KMS-11 (cell line): ENCODE data around the gene MACROD2.

Source experiments
- H2AFZ ChIP-seq: fragments of 200-600 bp; sonication (generic); 2 replicates; pipeline ENCODE4 v1.6.1; 2016; ENCODE audit warnings: antibody characterized with exemption, mixed run types, low read depth
- H3K27ac ChIP-seq: fragments of 200-600 bp; sonication (generic); 2 replicates; pipeline ENCODE4 v1.6.1; 2016; ENCODE audit warnings: mild to moderate bottlenecking, mixed run types
- H3K27me3 ChIP-seq: fragments of 200-600 bp; sonication (generic); 2 replicates; pipeline ENCODE4 v1.6.1; 2017; ENCODE audit warnings: mild to moderate bottlenecking, low read depth, mixed run types, moderate library complexity; ENCODE audit not compliant: insufficient read depth
- H3K36me3 ChIP-seq: fragments of 200-600 bp; sonication (generic); 2 replicates; pipeline ENCODE4 v1.6.1; 2017; ENCODE audit warnings: mild to moderate bottlenecking, mixed run types; ENCODE audit not compliant: insufficient read depth
- H3K4me1 ChIP-seq: fragments of 200-600 bp; sonication (generic); 2 replicates; pipeline ENCODE4 v1.6.1; 2016; ENCODE audit warnings: mild to moderate bottlenecking, low read depth, mixed run types; ENCODE audit not compliant: poor library complexity, severe bottlenecking
- H3K4me2 ChIP-seq: fragments of 200-600 bp; sonication (generic); 2 replicates; pipeline ENCODE4 v1.7.0; 2016; ENCODE audit warnings: mild to moderate bottlenecking, mixed run types
- H3K4me3 ChIP-seq: fragments of 200-600 bp; sonication (generic); IDR thresholded peaks from 2 replicates; pipeline ENCODE4 v1.6.1; 2017; ENCODE audit warnings: low read depth, low read length, mixed read lengths; ENCODE audit not compliant: insufficient read depth
- H3K79me2 ChIP-seq: fragments of 200-600 bp; sonication (generic); 2 replicates; pipeline ENCODE4 v1.6.1; 2016; ENCODE audit warnings: low read depth, mixed run types; ENCODE audit not compliant: insufficient read depth
- H3K9ac ChIP-seq: fragments of 200-600 bp; sonication (generic); 2 replicates; pipeline ENCODE4 v1.6.1; 2016; ENCODE audit warnings: mild to moderate bottlenecking, mixed run types
- H4K20me1 ChIP-seq: fragments of 200-600 bp; sonication (generic); 2 replicates; pipeline ENCODE4 v1.6.1; 2016; ENCODE audit warnings: mild to moderate bottlenecking, mixed run types; ENCODE audit not compliant: insufficient read depth
- TF ChIP-seq, protein P1 (sequence below): fragments of 200-600 bp; sonication (generic); conservative IDR thresholded peaks from 2 replicates; pipeline ENCODE4 v1.6.1; 2017; ENCODE audit warnings: low read depth, mild to moderate bottlenecking, antibody characterized with exemption, low read length, moderate library complexity, mixed read lengths

Gene MACROD2

DNA sequence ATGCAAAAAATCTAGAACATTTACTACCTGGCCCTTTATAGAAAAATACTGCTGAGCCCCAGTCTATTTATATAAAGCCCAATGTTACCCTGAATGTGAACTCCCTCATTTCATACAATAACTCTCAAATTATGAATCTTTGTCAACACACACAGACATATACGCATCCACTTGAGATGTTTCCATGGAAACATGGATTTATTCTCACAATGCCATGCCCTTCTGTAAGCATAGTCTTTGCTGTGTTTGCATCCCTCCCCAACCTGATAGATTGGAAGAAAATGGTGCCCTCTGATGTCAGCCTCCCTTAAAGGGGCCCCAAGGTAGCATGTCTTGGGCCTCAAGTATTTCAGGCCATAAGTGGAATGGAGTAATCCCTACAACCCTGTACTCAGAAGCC is 2004.8 kb downstream of the MACROD2 start:
- no peak overlapping the region for H3K4me3 ChIP-seq
- peaks cover 22% of the 10 kb centered on the region for H3K4me1 ChIP-seq
- no peaks in the 10 kb centered on the region for H4K20me1 ChIP-seq
- H3K27me3 ChIP-seq = no peaks in the 10 kb centered on the region
- H2AFZ ChIP-seq = no peak overlapping the region
- no peaks in the 10 kb centered on the region for H3K36me3 ChIP-seq
- no peaks in the 10 kb centered on the region for H3K79me2 ChIP-seq
- no peak overlapping the region for H3K27ac ChIP-seq
- TF ChIP-seq, protein P1, sequence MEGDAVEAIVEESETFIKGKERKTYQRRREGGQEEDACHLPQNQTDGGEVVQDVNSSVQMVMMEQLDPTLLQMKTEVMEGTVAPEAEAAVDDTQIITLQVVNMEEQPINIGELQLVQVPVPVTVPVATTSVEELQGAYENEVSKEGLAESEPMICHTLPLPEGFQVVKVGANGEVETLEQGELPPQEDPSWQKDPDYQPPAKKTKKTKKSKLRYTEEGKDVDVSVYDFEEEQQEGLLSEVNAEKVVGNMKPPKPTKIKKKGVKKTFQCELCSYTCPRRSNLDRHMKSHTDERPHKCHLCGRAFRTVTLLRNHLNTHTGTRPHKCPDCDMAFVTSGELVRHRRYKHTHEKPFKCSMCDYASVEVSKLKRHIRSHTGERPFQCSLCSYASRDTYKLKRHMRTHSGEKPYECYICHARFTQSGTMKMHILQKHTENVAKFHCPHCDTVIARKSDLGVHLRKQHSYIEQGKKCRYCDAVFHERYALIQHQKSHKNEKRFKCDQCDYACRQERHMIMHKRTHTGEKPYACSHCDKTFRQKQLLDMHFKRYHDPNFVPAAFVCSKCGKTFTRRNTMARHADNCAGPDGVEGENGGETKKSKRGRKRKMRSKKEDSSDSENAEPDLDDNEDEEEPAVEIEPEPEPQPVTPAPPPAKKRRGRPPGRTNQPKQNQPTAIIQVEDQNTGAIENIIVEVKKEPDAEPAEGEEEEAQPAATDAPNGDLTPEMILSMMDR = no peak
- no peak overlapping the region for H3K4me2 ChIP-seq
- no peak overlapping the region for H3K9ac ChIP-seq

DNA sequence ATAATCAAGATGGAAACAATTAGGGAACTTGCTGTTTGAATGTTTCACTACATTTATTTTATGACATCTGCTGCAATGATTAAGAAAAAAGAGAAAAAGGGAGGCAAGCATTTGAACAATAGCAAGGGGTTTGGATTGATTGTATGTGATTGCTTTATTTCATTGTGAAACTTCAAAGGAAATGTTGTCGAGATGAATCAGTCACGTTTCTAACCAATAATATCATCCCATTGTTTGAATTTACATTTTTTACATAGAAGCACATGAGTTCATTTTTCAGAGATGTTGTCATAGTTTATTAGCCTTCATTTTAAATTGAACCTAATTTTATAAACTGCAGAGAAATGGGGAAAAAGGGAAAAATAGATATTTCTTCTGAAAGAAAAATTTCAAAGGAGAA is 2006.0 kb downstream of the MACROD2 start:
- TF ChIP-seq, protein P1 = no peak
- Histone ChIP-seq H2AFZ (no peak overlapping the region), H3K36me3 (no peaks in the 10 kb centered on the region), H3K27ac (no peak overlapping the region), H4K20me1 (no peaks in the 10 kb centered on the region), H3K79me2 (no peaks in the 10 kb centered on the region), H3K4me2 (no peak overlapping the region), H3K4me1 (peaks cover 34% of the 10 kb centered on the region), H3K27me3 (no peaks in the 10 kb centered on the region), H3K9ac (no peak overlapping the region), H3K4me3 (no peak overlapping the region)

DNA sequence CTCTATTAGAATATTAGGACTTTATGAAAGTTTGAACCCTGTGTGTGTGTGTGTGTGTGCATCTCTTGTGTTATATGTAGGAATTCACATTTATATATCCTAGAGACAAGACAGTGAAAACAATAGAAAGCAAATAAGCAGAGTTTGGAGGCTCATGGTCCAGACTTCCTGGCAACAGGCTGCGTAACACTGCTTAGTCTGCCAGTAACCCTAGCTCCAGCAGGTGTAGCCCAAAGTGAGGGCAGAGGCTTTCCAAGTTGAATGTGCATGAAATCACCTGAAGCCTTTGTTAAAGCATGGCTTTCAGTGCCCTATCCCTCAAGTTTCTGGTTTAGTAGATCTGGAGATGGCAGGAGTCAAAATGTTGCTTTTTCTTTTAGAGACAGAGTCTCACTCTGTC is 2008.0 kb downstream of the MACROD2 start:
- TF ChIP-seq, protein P1 = no peak
- H3K27ac ChIP-seq = no peak overlapping the region; the same call in 1 of the 2 replicates
- H3K4me3 ChIP-seq = no peak overlapping the region
- H2AFZ ChIP-seq = no peak overlapping the region
- H3K4me2 ChIP-seq = no peak overlapping the region; the same call in 1 of the 2 replicates
- peaks cover 54% of the 10 kb centered on the region for H3K4me1 ChIP-seq
- no peaks in the 10 kb centered on the region for H3K27me3 ChIP-seq
- H3K36me3 ChIP-seq = no peaks in the 10 kb centered on the region
- H3K79me2 ChIP-seq = no peaks in the 10 kb centered on the region
- no peak overlapping the region for H3K9ac ChIP-seq
- H4K20me1 ChIP-seq = no peaks in the 10 kb centered on the region

DNA sequence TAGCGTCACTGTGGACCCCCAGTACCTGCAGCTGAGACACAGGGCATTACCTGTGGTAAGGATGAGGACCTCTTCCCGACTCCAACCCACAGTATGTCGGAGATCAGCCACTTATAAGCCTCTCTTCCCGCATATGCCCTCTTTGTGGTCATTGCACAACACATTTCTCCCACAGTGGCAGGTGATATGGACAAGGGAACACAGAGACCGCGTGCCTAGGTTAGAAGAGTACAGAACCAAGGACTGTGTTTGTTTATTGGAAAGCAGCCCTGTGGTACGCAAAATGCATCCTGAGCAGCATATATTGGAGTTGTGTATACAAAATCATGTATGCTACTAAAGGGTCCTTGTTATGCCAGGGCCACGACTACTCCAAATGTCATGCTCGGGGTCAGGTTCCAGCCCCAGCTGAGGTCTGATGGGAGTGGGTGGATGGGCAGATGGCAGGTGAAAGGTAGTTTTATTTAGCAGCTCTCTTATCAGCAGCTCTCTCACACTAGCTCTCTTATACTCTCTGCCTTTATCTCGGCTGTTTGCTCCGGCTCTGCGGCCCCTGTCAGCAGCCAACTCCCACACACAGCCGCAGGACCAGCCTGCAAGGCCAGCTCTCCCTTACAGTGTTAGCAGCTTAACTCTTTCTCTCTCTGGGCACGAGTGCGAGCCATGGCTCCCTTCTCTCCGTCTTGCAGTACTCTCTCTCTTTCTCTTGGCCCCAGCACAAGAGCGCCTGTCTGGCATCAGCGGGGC is 2009.0 kb downstream of the MACROD2 start:
- H3K4me3 ChIP-seq = no peak overlapping the region
- no peak overlapping the region for H3K9ac ChIP-seq
- no peak overlapping the region for H3K27ac ChIP-seq
- H3K36me3 ChIP-seq = no peaks in the 10 kb centered on the region
- H2AFZ ChIP-seq = no peak overlapping the region
- H3K27me3 ChIP-seq = no peaks in the 10 kb centered on the region
- H3K79me2 ChIP-seq = no peaks in the 10 kb centered on the region
- H4K20me1 ChIP-seq = no peaks in the 10 kb centered on the region
- peaks cover 64% of the 10 kb centered on the region for H3K4me1 ChIP-seq
- TF ChIP-seq, protein P1 = no peak
- no peak overlapping the region for H3K4me2 ChIP-seq
